ENCODE measurements around the gene UGT8.

DNA sequence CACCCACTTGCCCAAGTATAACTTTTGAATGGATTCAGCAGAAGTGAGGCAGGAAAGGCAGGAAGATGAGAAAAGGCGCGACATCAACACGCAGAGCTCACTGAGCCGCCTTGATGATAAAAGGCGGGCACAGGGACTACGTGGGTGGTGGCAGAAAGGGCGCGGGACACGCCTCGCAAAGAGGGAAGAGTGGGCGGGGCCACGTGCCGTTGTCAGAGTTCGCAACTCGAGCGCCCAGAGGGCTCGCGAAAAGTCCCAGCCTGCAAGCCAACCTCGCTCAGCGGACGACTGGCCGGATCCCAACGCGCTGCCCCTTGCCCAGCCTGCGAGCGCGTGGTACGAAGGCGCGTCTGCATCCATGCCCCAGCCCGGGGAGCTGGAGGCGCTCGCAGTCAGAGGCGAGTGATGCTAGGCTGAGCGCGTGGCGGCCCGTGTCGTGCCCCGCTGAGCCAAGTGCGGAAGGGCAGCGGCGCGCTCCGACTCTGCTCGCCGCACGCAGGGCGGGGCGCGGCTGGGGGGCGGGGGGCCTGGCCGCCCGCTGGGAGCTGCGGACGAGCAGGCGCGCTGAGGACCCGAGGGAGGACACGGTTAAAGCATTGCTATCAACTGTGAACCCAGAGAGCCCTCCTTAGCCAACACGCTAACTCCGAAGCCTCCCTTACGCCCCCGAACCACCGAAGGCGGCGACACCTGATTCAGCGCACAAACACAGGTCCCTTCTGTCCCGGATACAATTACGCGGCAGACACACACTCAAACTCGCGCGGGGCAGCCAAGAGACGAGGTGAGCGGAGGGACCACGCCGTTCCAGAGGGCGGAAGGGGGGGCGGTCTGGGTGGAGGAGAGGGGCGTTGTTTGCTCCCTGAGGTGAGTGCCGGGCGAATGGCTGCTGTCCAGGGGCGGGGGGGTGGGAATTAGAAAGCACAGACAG, at the start of gene UGT8:
- TF ChIP-seq CTCF (IDR thresholded peaks at IDR 0.05) (no peak), POLR2A (IDR thresholded peaks at IDR 0.05) (no peak)

All from heart left ventricle (tissue), 13 donors.